ENCODE measurements around the gene XPO4.
"Not testable (repeated sequence)": the region's sequence is repeated elsewhere in the genome, so short reads cannot be mapped to it uniquely, and the experiment has no call there.

Gene XPO4

GRCh38 chr13:20911037-20911436 is 8.5 kb upstream of the XPO4 start:
- no peaks in the 10 kb centered on the region for H3K4me1 ChIP-seq (ENCODE audit: insufficient read depth, low read length)
- H3K9ac ChIP-seq (ENCODE audit: low read depth, low read length): no peak overlapping the region
- H3K36me3 ChIP-seq (ENCODE audit: insufficient read depth, low read length): no peaks in the 10 kb centered on the region
- no peaks in the 10 kb centered on the region for H3K9me3 ChIP-seq (ENCODE audit: control insufficient read depth, insufficient read depth, low read length)

GRCh38 chr13:20908714-20909497 is 6.4 kb upstream of the XPO4 start:
- Histone ChIP-seq H3K36me3 (ENCODE audit: insufficient read depth, low read length) (no peaks in the 10 kb centered on the region), H3K9me3 (ENCODE audit: control insufficient read depth, insufficient read depth, low read length) (no peaks in the 10 kb centered on the region), H3K9ac (ENCODE audit: low read depth, low read length) (no peak overlapping the region), H3K4me1 (ENCODE audit: insufficient read depth, low read length) (no peaks in the 10 kb centered on the region)

GRCh38 chr13:20904908-20905307 is 2.4 kb upstream of the XPO4 start:
- Histone ChIP-seq H3K9me3 (ENCODE audit: control insufficient read depth, insufficient read depth, low read length) (no peaks in the 10 kb centered on the region), H3K9ac (ENCODE audit: low read depth, low read length) (no peak overlapping the region), H3K36me3 (ENCODE audit: insufficient read depth, low read length) (no peaks in the 10 kb centered on the region), H3K4me1 (ENCODE audit: insufficient read depth, low read length) (no peaks in the 10 kb centered on the region)

GRCh38 chr13:20903164-20903475 is 574 bp upstream of the XPO4 start:
- no peaks in the 10 kb centered on the region for H3K4me1 ChIP-seq (ENCODE audit: insufficient read depth, low read length)

GRCh38 chr13:20901668-20902437 is 693 bp downstream of the XPO4 start:
- Histone ChIP-seq H3K36me3 (ENCODE audit: insufficient read depth, low read length) (no peaks in the 10 kb centered on the region), H3K4me1 (ENCODE audit: insufficient read depth, low read length) (no peaks in the 10 kb centered on the region), H3K9me3 (ENCODE audit: control insufficient read depth, insufficient read depth, low read length) (no peaks in the 10 kb centered on the region), H3K9ac (ENCODE audit: low read depth, low read length) (peak overlapping the region; percentile 67)

More at GRCh38 chr13:20903164-20903475, 574 bp upstream of the XPO4 start:
- Histone ChIP-seq H3K36me3 (ENCODE audit: insufficient read depth, low read length) (no peaks in the 10 kb centered on the region), H3K9me3 (ENCODE audit: control insufficient read depth, insufficient read depth, low read length) (no peaks in the 10 kb centered on the region), H3K9ac (ENCODE audit: low read depth, low read length) (peak overlapping the region; percentile 67)

GRCh38 chr13:20894245-20894644 is 8.3 kb downstream of the XPO4 start:
- no peak overlapping the region for H3K9ac ChIP-seq (ENCODE audit: low read depth, low read length)
- H3K4me1 ChIP-seq (ENCODE audit: insufficient read depth, low read length): no peaks in the 10 kb centered on the region
- no peaks in the 10 kb centered on the region for H3K9me3 ChIP-seq (ENCODE audit: control insufficient read depth, insufficient read depth, low read length)
- H3K36me3 ChIP-seq (ENCODE audit: insufficient read depth, low read length): no peaks in the 10 kb centered on the region; the same call in 1 of the 2 replicates

- H3K36me3 ChIP-seq (ENCODE audit: insufficient read depth, low read length): no peaks in the 10 kb centered on the region; the same call in 1 of the 2 replicates
Measured at GRCh38 chr13:20891768-20892167, 10.8 kb downstream of the XPO4 start.

GRCh38 chr13:20891034-20891433 is 11.5 kb downstream of the XPO4 start:
- H3K9me3 ChIP-seq (ENCODE audit: control insufficient read depth, insufficient read depth, low read length): no peaks in the 10 kb centered on the region
- H3K36me3 ChIP-seq (ENCODE audit: insufficient read depth, low read length): no peaks in the 10 kb centered on the region; the same call in 1 of the 2 replicates

More at GRCh38 chr13:20891768-20892167, 10.8 kb downstream of the XPO4 start:
- H3K9me3 ChIP-seq (ENCODE audit: control insufficient read depth, insufficient read depth, low read length): no peaks in the 10 kb centered on the region
- no peaks in the 10 kb centered on the region for H3K4me1 ChIP-seq (ENCODE audit: insufficient read depth, low read length)
- H3K9ac ChIP-seq (ENCODE audit: low read depth, low read length): no peak overlapping the region

GRCh38 chr13:20890540-20890939 is 12.0 kb downstream of the XPO4 start:
- H3K36me3 ChIP-seq (ENCODE audit: insufficient read depth, low read length); H3K4me1 ChIP-seq (ENCODE audit: insufficient read depth, low read length); H3K9ac ChIP-seq (ENCODE audit: low read depth, low read length); H3K9me3 ChIP-seq (ENCODE audit: control insufficient read depth, insufficient read depth, low read length): not testable (repeated sequence)

More at GRCh38 chr13:20891034-20891433, 11.5 kb downstream of the XPO4 start:
- no peaks in the 10 kb centered on the region for H3K4me1 ChIP-seq (ENCODE audit: insufficient read depth, low read length)
- no peak overlapping the region for H3K9ac ChIP-seq (ENCODE audit: low read depth, low read length)

GRCh38 chr13:20882206-20882605 is 20.3 kb downstream of the XPO4 start:
- H3K9ac ChIP-seq (ENCODE audit: low read depth, low read length): peak overlapping the region; percentile 8; the same call in 1 of the 2 replicates
- no peaks in the 10 kb centered on the region for H3K9me3 ChIP-seq (ENCODE audit: control insufficient read depth, insufficient read depth, low read length)
- no peaks in the 10 kb centered on the region for H3K36me3 ChIP-seq (ENCODE audit: insufficient read depth, low read length)
- peaks cover 14% of the 10 kb centered on the region for H3K4me1 ChIP-seq (ENCODE audit: insufficient read depth, low read length)

GRCh38 chr13:20877902-20878301 is 24.6 kb downstream of the XPO4 start:
- H3K36me3 ChIP-seq (ENCODE audit: insufficient read depth, low read length): no peaks in the 10 kb centered on the region
- peaks cover 23% of the 10 kb centered on the region for H3K4me1 ChIP-seq (ENCODE audit: insufficient read depth, low read length)
- no peak overlapping the region for H3K9ac ChIP-seq (ENCODE audit: low read depth, low read length)
- H3K9me3 ChIP-seq (ENCODE audit: control insufficient read depth, insufficient read depth, low read length): no peaks in the 10 kb centered on the region

- not testable (repeated sequence) for H3K36me3 ChIP-seq (ENCODE audit: insufficient read depth, low read length); H3K9me3 ChIP-seq (ENCODE audit: control insufficient read depth, insufficient read depth, low read length); H3K9ac ChIP-seq (ENCODE audit: low read depth, low read length)
- peaks cover 15% of the 10 kb centered on the region for H3K4me1 ChIP-seq (ENCODE audit: insufficient read depth, low read length)
Measured at GRCh38 chr13:20876802-20877201, 25.7 kb downstream of the XPO4 start.

GRCh38 chr13:20874439-20874838 is 28.1 kb downstream of the XPO4 start:
- peaks cover 14% of the 10 kb centered on the region for H3K4me1 ChIP-seq (ENCODE audit: insufficient read depth, low read length)
- not testable (repeated sequence) for H3K9me3 ChIP-seq (ENCODE audit: control insufficient read depth, insufficient read depth, low read length); H3K36me3 ChIP-seq (ENCODE audit: insufficient read depth, low read length)

GRCh38 chr13:20873348-20873747 is 29.2 kb downstream of the XPO4 start:
- no peaks in the 10 kb centered on the region for H3K9me3 ChIP-seq (ENCODE audit: control insufficient read depth, insufficient read depth, low read length)
- H3K9ac ChIP-seq (ENCODE audit: low read depth, low read length): no peak overlapping the region
- no peaks in the 10 kb centered on the region for H3K36me3 ChIP-seq (ENCODE audit: insufficient read depth, low read length)
- peaks cover 14% of the 10 kb centered on the region for H3K4me1 ChIP-seq (ENCODE audit: insufficient read depth, low read length)

More at GRCh38 chr13:20874439-20874838, 28.1 kb downstream of the XPO4 start:
- not testable (repeated sequence) for H3K9ac ChIP-seq (ENCODE audit: low read depth, low read length)

- H3K4me1 ChIP-seq (ENCODE audit: insufficient read depth, low read length): peaks cover 14% of the 10 kb centered on the region
- H3K36me3 ChIP-seq (ENCODE audit: insufficient read depth, low read length): no peaks in the 10 kb centered on the region
- H3K9ac ChIP-seq (ENCODE audit: low read depth, low read length): no peak overlapping the region
- H3K9me3 ChIP-seq (ENCODE audit: control insufficient read depth, insufficient read depth, low read length): no peaks in the 10 kb centered on the region
Measured at GRCh38 chr13:20870829-20871228, 31.7 kb downstream of the XPO4 start.
